PC-3 (cell line): ENCODE measurements around the gene GLB1L. TPM values are rescaled to one million over a fixed set of nuclear protein-coding genes. Genes with fewer than 3 reads are reported as not detected.

Source experiments
- ATAC-seq: fragments of 200-7000 bp; cut with Tn5 transposase; 2 replicates; pipeline ENCODE4 v1.9.1; 2020; ENCODE audit warnings: mild to moderate bottlenecking, moderate library complexity
- BruUV-seq: library from RNA; stranded (reverse); fragments of 400-500 nt; replicated peaks from 2 replicates; lab custom pipeline; 2021; lab: Mats Ljungman, UMichigan
- CTCF ChIA-PET: fragments of 300-600 bp; sonication (Branson Sonifier 250); formaldehyde crosslinking; loops from one replicate; lab custom pipeline; 2022; ENCODE audit warnings: antibody characterized with exemption; lab: Charles Lee
- POLR2A ChIA-PET: fragments of 300-600 bp; sonication (Branson Sonifier 250); formaldehyde crosslinking; loops from one replicate; lab custom pipeline; 2022; ENCODE audit warnings: antibody characterized with exemption; ENCODE audit not compliant: unreplicated experiment; lab: Charles Lee
- DNase-seq: peaks from one replicate; pipeline ENCODE4 v3.0.0-alpha.2; 2015
- H2AFZ ChIP-seq: fragments of 300-600 bp; sonication (generic); 2 replicates; pipeline ENCODE4 v1.6.0; 2016; ENCODE audit warnings: antibody characterized with exemption, low read length
- H3F3A ChIP-seq: fragments of 300-600 bp; sonication (generic); one replicate; pipeline ENCODE4 v1.6.0; 2017; ENCODE audit warnings: antibody characterized with exemption, low read length, control low read depth, mild to moderate bottlenecking; ENCODE audit not compliant: unreplicated experiment
- H3K27ac ChIP-seq: fragments of 300-600 bp; sonication (generic); 2 replicates; pipeline ENCODE4 v1.5.1; 2016; ENCODE audit warnings: mild to moderate bottlenecking, low read length
- H3K27me3 ChIP-seq: fragments of 300-600 bp; sonication (generic); 2 replicates; pipeline ENCODE4 v1.6.1; 2016; ENCODE audit warnings: low read length, mixed read lengths
- H3K36me3 ChIP-seq: fragments of 300-600 bp; sonication (generic); 2 replicates; pipeline ENCODE4 v1.6.1; 2016; ENCODE audit warnings: low read depth, mixed run types, low read length, mixed read lengths
- H3K4me1 ChIP-seq: fragments of 300-600 bp; sonication (generic); 2 replicates; pipeline ENCODE4 v1.5.1; 2016; ENCODE audit warnings: low read length; ENCODE audit not compliant: insufficient read depth
- H3K4me2 ChIP-seq: fragments of 300-600 bp; sonication (generic); 2 replicates; pipeline ENCODE4 v1.6.0; 2016; ENCODE audit warnings: low read length
- H3K4me3 ChIP-seq: fragments of 300-600 bp; sonication (generic); 2 replicates; pipeline ENCODE4 v1.5.1; 2016; ENCODE audit warnings: mild to moderate bottlenecking, low read length, mixed read lengths
- H3K79me2 ChIP-seq: fragments of 300-600 bp; sonication (generic); 2 replicates; pipeline ENCODE4 v1.6.1; 2017; ENCODE audit warnings: low read length, mixed read lengths
- H3K9ac ChIP-seq: fragments of 300-600 bp; sonication (generic); 2 replicates; pipeline ENCODE4 v1.6.0; 2016; ENCODE audit warnings: mild to moderate bottlenecking, low read length
- H3K9me2 ChIP-seq: fragments of 300-600 bp; sonication (generic); replicated peaks from 2 replicates; pipeline ENCODE4 v1.6.1; 2016; ENCODE audit warnings: mixed run types, low read length, mixed read lengths
- H3K9me3 ChIP-seq: fragments of 300-600 bp; sonication (generic); 2 replicates; pipeline ENCODE4 v1.6.1; 2016; ENCODE audit warnings: low read length, mixed read lengths
- H4K20me1 ChIP-seq: fragments of 300-600 bp; sonication (generic); 2 replicates; pipeline ENCODE4 v1.6.1; 2016; ENCODE audit warnings: low read length, mixed read lengths
- CTCF ChIP-seq: fragments of 300-600 bp; sonication (generic); conservative IDR thresholded peaks from 2 replicates; pipeline ENCODE4 v1.5.1; 2017; ENCODE audit warnings: antibody characterized with exemption, low read depth, mild to moderate bottlenecking, low read length
- EZH2 ChIP-seq: fragments of 300-600 bp; sonication (generic); IDR thresholded peaks from one replicate; pipeline ENCODE4 v1.6.1; 2017; ENCODE audit warnings: antibody characterized with exemption, mild to moderate bottlenecking, low read length; ENCODE audit not compliant: unreplicated experiment
- EZH2phosphoT487 ChIP-seq: fragments of 300-600 bp; sonication (generic); IDR thresholded peaks from 2 replicates; pipeline ENCODE4 v1.6.1; 2018; ENCODE audit warnings: mild to moderate bottlenecking, antibody characterized with exemption, low read length, borderline replicate concordance
- intact Hi-C: fragments of 100-400 bp; cut with micrococcal nuclease; formaldehyde crosslinking; loops from 2 replicates; pipeline ENCODE4 v1.9.0; 2023
- total RNA-seq: library from RNA; depleted of rRNA; stranded (reverse); fragments of >200 nt; gene quantifications from 2 replicates; pipeline ENCODE4 v1.2.3, GENCODE V29; 2014

GLB1L gene
- total RNA-seq, 1 experiment from 2014 or later, result 6.0 TPM

GRCh38 chr2:219252900-219253752 lies 7.9 kb upstream of the GLB1L start, which contains the start of gene TUBA4B:
TUBA4B (plus strand) TSS chr2:219253243; CDS start chr2:219253408, 165 bp downstream.
- TF ChIP-seq EZH2phosphoT487, result no peak
- Histone ChIP-seq H3K36me3 (peaks cover 9% of the 10 kb centered on the region), H3K9me3 (no peaks in the 10 kb centered on the region), H3K4me3 (peak within 1 kb of the TSS; percentile 74), H3K4me1 (peaks cover 47% of the 10 kb centered on the region), H3K79me2 (peaks cover 31% of the 10 kb centered on the region), H3K9ac (peak within 1 kb of the TSS; percentile 62), H3K27ac (peak within 1 kb of the TSS; percentile 33), H3K9me2 (no peaks in the 10 kb centered on the region), H3K27me3 (no peaks in the 10 kb centered on the region), H3K4me2 (peak within 1 kb of the TSS; percentile 90), H3F3A (peaks cover 5% of the 10 kb centered on the region), H2AFZ (peak within 1 kb of the TSS; percentile 79), H4K20me1 (no peaks in the 10 kb centered on the region)
- peak; percentile 10 for ATAC-seq
- intact Hi-C loops, result loop anchor here (1.0 kb wide), 1 partner anchor 134 kb away; the partner anchor contains the start of gene DNPEP
- DNase-seq, result peak; percentile 42
- CTCF ChIA-PET, result no interaction called here
- BruUV-seq, result TSS peak; percentile 64
- POLR2A ChIA-PET, result interaction anchor here (0.5 to 0.6 kb wide), 4 partner anchors 21 to 647 kb away, joined by 3 to 23 read pairs (median 8); no protein-coding TSS in a partner anchor

- ATAC-seq, result no peak
Observed at GRCh38 chr2:219252570-219252899, 7.3 kb upstream of the GLB1L start.

GRCh38 chr2:219252084-219252483 lies 6.8 kb upstream of the GLB1L start:
- no peaks in the 10 kb centered on the region for H3K27me3 ChIP-seq

More at GRCh38 chr2:219252570-219252899, 7.3 kb upstream of the GLB1L start:
- ChIA-PET CTCF (no interaction called here), POLR2A (interaction anchor here (0.5 to 0.6 kb wide), 5 partner anchors 21 to 646 kb away, joined by 3 to 23 read pairs (median 7); no protein-coding TSS in a partner anchor)
- peaks cover 14% of the 10 kb centered on the region for H3K36me3 ChIP-seq
- no peaks in the 10 kb centered on the region for H3K9me3 ChIP-seq
- intact Hi-C loops, result no loop called here
- H3F3A ChIP-seq, result peaks cover 5% of the 10 kb centered on the region
- peak overlapping the region; percentile 62 for H3K9ac ChIP-seq
- no peaks in the 10 kb centered on the region for H3K9me2 ChIP-seq
- peaks cover 53% of the 10 kb centered on the region for H3K4me1 ChIP-seq
- no peaks in the 10 kb centered on the region for H3K27me3 ChIP-seq
- peak overlapping the region; percentile 33 for H3K27ac ChIP-seq
- peak overlapping the region; percentile 74 for H3K4me3 ChIP-seq
- no peak for DNase-seq
- H2AFZ ChIP-seq, result peak overlapping the region; percentile 79
- peaks cover 36% of the 10 kb centered on the region for H3K79me2 ChIP-seq
- BruUV-seq, result no TSS peak
- no peak for TF ChIP-seq CTCF
- no peak for TF ChIP-seq EZH2phosphoT487
- peak overlapping the region; percentile 90 for H3K4me2 ChIP-seq
- no peaks in the 10 kb centered on the region for H4K20me1 ChIP-seq

More at GRCh38 chr2:219252084-219252483, 6.8 kb upstream of the GLB1L start:
- POLR2A ChIA-PET, result interaction anchor here (0.5 kb wide), 1 partner anchor 136 kb away, joined by 3 read pairs; no protein-coding TSS in a partner anchor
- CTCF ChIA-PET, result no interaction called here
- H3K9me2 ChIP-seq, result no peaks in the 10 kb centered on the region
- intact Hi-C loops, result no loop called here
- H3K36me3 ChIP-seq, result peaks cover 14% of the 10 kb centered on the region
- no TSS peak for BruUV-seq
- peaks cover 5% of the 10 kb centered on the region for H3F3A ChIP-seq
- no peak overlapping the region for H3K27ac ChIP-seq
- H2AFZ ChIP-seq, result no peak overlapping the region
- peak overlapping the region; percentile 90 for H3K4me2 ChIP-seq
- H4K20me1 ChIP-seq, result no peaks in the 10 kb centered on the region
- H3K9me3 ChIP-seq, result no peaks in the 10 kb centered on the region
- ATAC-seq (no peak), DNase-seq (peak; percentile 47)
- H3K4me1 ChIP-seq, result peaks cover 57% of the 10 kb centered on the region
- H3K9ac ChIP-seq, result no peak overlapping the region
- TF ChIP-seq CTCF, result no peak
- TF ChIP-seq EZH2phosphoT487, result no peak
- TF ChIP-seq EZH2, result no peak
- peak overlapping the region; percentile 74 for H3K4me3 ChIP-seq
- peaks cover 40% of the 10 kb centered on the region for H3K79me2 ChIP-seq
